WTC11 (cell line): ENCODE results near the gene IL10RB. TPM values are rescaled to one million over a fixed set of nuclear protein-coding genes. Genes with fewer than 3 reads are reported as not detected.

Source experiments
- ATAC-seq: fragments of 200-7000 bp; cut with Tn5 transposase; 2 replicates; pipeline ENCODE4 v1.10.0; 2021; ENCODE audit warnings: mild to moderate bottlenecking, moderate library complexity
- CTCF ChIA-PET: fragments of 300-600 bp; sonication (Branson Sonifier 250); formaldehyde crosslinking; loops from one replicate; lab custom pipeline; 2021; ENCODE audit warnings: antibody characterized with exemption; lab: Charles Lee
- POLR2A ChIA-PET: fragments of 350-600 bp; sonication (Branson Sonifier 250); formaldehyde crosslinking; loops from one replicate; lab custom pipeline; 2021; ENCODE audit warnings: antibody characterized with exemption; lab: Charles Lee
- DNase-seq: peaks from one replicate; pipeline ENCODE4 v3.0.0; 2021; ENCODE audit warnings: low spot score
- H3K27ac Mint-ChIP-seq: 2 replicates; pipeline ENCODE4 v1.8.0; 2021; ENCODE audit warnings: mixed read lengths
- H3K27me3 Mint-ChIP-seq: 2 replicates; pipeline ENCODE4 v1.8.0; 2021; ENCODE audit warnings: low read depth, mild to moderate bottlenecking, moderate library complexity, mixed read lengths
- H3K36me3 Mint-ChIP-seq: 2 replicates; pipeline ENCODE4 v1.8.0; 2021; ENCODE audit warnings: mixed read lengths
- H3K4me1 Mint-ChIP-seq: 2 replicates; pipeline ENCODE4 v1.8.0; 2022; ENCODE audit warnings: mixed read lengths
- H3K4me3 Mint-ChIP-seq: 2 replicates; pipeline ENCODE4 v1.8.0; 2021; ENCODE audit warnings: mild to moderate bottlenecking, moderate library complexity, mixed read lengths
- H3K9me3 Mint-ChIP-seq: 2 replicates; pipeline ENCODE4 v1.8.0; 2021; ENCODE audit warnings: mixed read lengths
- ATF1 ChIP-seq: sonication (generic); formaldehyde crosslinking; IDR thresholded peaks from 2 replicates; pipeline ENCODE4 v1.8.1; 2023; ENCODE audit warnings: mild to moderate bottlenecking, moderate library complexity, missing genetic modification reagents
- ATF2 ChIP-seq: sonication (generic); formaldehyde crosslinking; IDR thresholded peaks from 2 replicates; pipeline ENCODE4 v1.8.1; 2022; ENCODE audit warnings: low read depth, missing genetic modification reagents, borderline replicate concordance
- ATF6 ChIP-seq: sonication (generic); formaldehyde crosslinking; IDR thresholded peaks from 2 replicates; pipeline ENCODE4 v1.8.1; 2023; ENCODE audit warnings: mild to moderate bottlenecking, missing genetic modification reagents
- CDX4 ChIP-seq: fragments of 250-450 bp; sonication (Bioruptor Pico); IDR thresholded peaks from 2 replicates; pipeline ENCODE4 v1.9.0; 2021; ENCODE audit warnings: moderate library complexity, mild to moderate bottlenecking, inconsistent platforms, borderline replicate concordance
- CREB1 ChIP-seq: sonication (generic); formaldehyde crosslinking; IDR thresholded peaks from 2 replicates; pipeline ENCODE4 v1.8.0; 2023; ENCODE audit warnings: mild to moderate bottlenecking, missing genetic modification reagents
- E2F5 ChIP-seq: sonication (generic); formaldehyde crosslinking; IDR thresholded peaks from 2 replicates; pipeline ENCODE4 v1.8.1; 2022; ENCODE audit warnings: mild to moderate bottlenecking, moderate library complexity, missing genetic modification reagents
- FOXJ3 ChIP-seq: sonication (generic); formaldehyde crosslinking; IDR thresholded peaks from 2 replicates; pipeline ENCODE4 v1.9.0; 2021; ENCODE audit warnings: missing genetic modification reagents, mild to moderate bottlenecking, borderline replicate concordance
- FOXP1 ChIP-seq: sonication (generic); formaldehyde crosslinking; IDR thresholded peaks from 2 replicates; pipeline ENCODE4 v1.8.0; 2022; ENCODE audit warnings: missing genetic modification reagents, mild to moderate bottlenecking, moderate library complexity, borderline replicate concordance
- GTF2I ChIP-seq: fragments of 250-450 bp; sonication (Bioruptor Pico); conservative IDR thresholded peaks from 2 replicates; pipeline ENCODE4 v1.4.0; 2021; ENCODE audit warnings: mild to moderate bottlenecking
- HMGA2 ChIP-seq: fragments of 250-450 bp; sonication (Bioruptor Pico); IDR thresholded peaks from 2 replicates; pipeline ENCODE4 v1.4.0; 2021; ENCODE audit warnings: mild to moderate bottlenecking, moderate library complexity
- PRDM15 ChIP-seq: sonication (generic); formaldehyde crosslinking; IDR thresholded peaks from 2 replicates; pipeline ENCODE4 v1.8.0; 2022; ENCODE audit warnings: missing genetic modification reagents
- PREB ChIP-seq: sonication (generic); formaldehyde crosslinking; IDR thresholded peaks from 2 replicates; pipeline ENCODE4 v1.8.1; 2022; ENCODE audit warnings: mild to moderate bottlenecking, missing genetic modification reagents, moderate library complexity, borderline replicate concordance
- RORB ChIP-seq: fragments of 250-450 bp; sonication (Bioruptor Pico); IDR thresholded peaks from 2 replicates; pipeline ENCODE4 v1.9.0; 2021; ENCODE audit warnings: mild to moderate bottlenecking
- SMAD4 ChIP-seq: sonication (generic); formaldehyde crosslinking; IDR thresholded peaks from 2 replicates; pipeline ENCODE4 v1.8.0; 2022; ENCODE audit warnings: mild to moderate bottlenecking, missing genetic modification reagents
- SOX15 ChIP-seq: fragments of 250-450 bp; sonication (Bioruptor Pico); IDR thresholded peaks from 2 replicates; pipeline ENCODE4 v1.9.0; 2021; ENCODE audit warnings: mild to moderate bottlenecking
- ZBTB21 ChIP-seq: sonication (generic); formaldehyde crosslinking; IDR thresholded peaks from 2 replicates; pipeline ENCODE4 v1.8.1; 2023; ENCODE audit warnings: mild to moderate bottlenecking, missing genetic modification reagents, borderline replicate concordance
- ZBTB43 ChIP-seq: sonication (generic); formaldehyde crosslinking; IDR thresholded peaks from 2 replicates; pipeline ENCODE4 v1.8.1; 2023; ENCODE audit warnings: mild to moderate bottlenecking, missing genetic modification reagents
- ZNF138 ChIP-seq: sonication (generic); formaldehyde crosslinking; conservative IDR thresholded peaks from 2 replicates; pipeline ENCODE4 v1.8.1; 2022; ENCODE audit warnings: mild to moderate bottlenecking, moderate library complexity, missing genetic modification reagents
- ZNF532 ChIP-seq: fragments of 250-450 bp; sonication (Bioruptor Pico); IDR thresholded peaks from 2 replicates; pipeline ENCODE4 v1.9.0; 2021; ENCODE audit warnings: mild to moderate bottlenecking, borderline replicate concordance
- total RNA-seq: library from RNA; stranded (reverse); gene quantifications from 3 replicates; pipeline ENCODE4 v1.2.3, GENCODE V29; 2021

IL10RB gene
- total RNA-seq, 1 experiment from 2014 or later, result 3.7 TPM

- TF ChIP-seq ATF1 (CRISPR knock-in tag) (no peak), PREB (CRISPR knock-in tag) (no peak), GTF2I (CRISPR knock-in tag) (no peak), E2F5 (CRISPR knock-in tag) (no peak), ZBTB43 (CRISPR knock-in tag) (no peak), SOX15 (no peak), ZBTB21 (no peak), ZNF138 (CRISPR knock-in tag) (no peak)
- TF ChIP-seq, all 79 proteins: peak for 0
These were observed 11.4 kb upstream of the IL10RB start (continued) for GRCh38 chr21:33254766-33255165.

GRCh38 chr21:33255404-33255803, 10.8 kb upstream of the IL10RB start:
- Mint-ChIP-seq H3K4me3 (no peak overlapping the region), H3K9me3 (peaks cover 13% of the 10 kb centered on the region), H3K27ac (no peak overlapping the region), H3K4me1 (0 out of 2 replicates have a peak, but pooled peaks cover 7% of the 10 kb centered on the region), H3K36me3 (peaks cover 75% of the 10 kb centered on the region), H3K27me3 (no peaks in the 10 kb centered on the region)
- POLR2A ChIA-PET, result no interaction called here
- CTCF ChIA-PET, result interaction anchor here (0.7 kb wide), 1 partner anchor 106 kb away, joined by 3 read pairs; no protein-coding TSS in a partner anchor
- ATAC-seq (no peak), DNase-seq (no peak)
- no peak for TF ChIP-seq FOXP1 (CRISPR knock-in tag)
- TF ChIP-seq ZNF532 (CRISPR knock-in tag), result no peak
- no peak for TF ChIP-seq SMAD4 (CRISPR knock-in tag)
- no peak for TF ChIP-seq FOXJ3
- no peak for TF ChIP-seq ATF2 (CRISPR knock-in tag)
- no peak for TF ChIP-seq CDX4 (CRISPR knock-in tag)
- TF ChIP-seq CREB1 (CRISPR knock-in tag), result no peak
- no peak for TF ChIP-seq HMGA2
- no peak for TF ChIP-seq GTF2I (CRISPR knock-in tag)
- no peak for TF ChIP-seq ATF1 (CRISPR knock-in tag)
- no peak for TF ChIP-seq RORB (CRISPR knock-in tag)
- no peak for TF ChIP-seq SOX15
- TF ChIP-seq PRDM15 (CRISPR knock-in tag), result no peak
- TF ChIP-seq ATF6 (CRISPR knock-in tag), result no peak
